Fibroblast of lung (primary cell): ENCODE results near the gene ATP11A. TPM values are rescaled to one million over a fixed set of nuclear protein-coding genes. Genes with fewer than 3 reads are reported as not detected.

ENCODE experiments used
- DNase-seq, 2 donors: peaks; one replicate each; pipeline versions ENCODE4 v3.0.0 to v3.0.0-alpha.2; 2010; ENCODE audit warnings: low read depth in 2 of 2
- H2AFZ ChIP-seq: 2 replicates; pipeline ENCODE4 v1.5.1; 2012; ENCODE audit warnings: low read length, control low read depth, inconsistent platforms
- H3K27ac ChIP-seq: 2 replicates; pipeline ENCODE4 v1.5.1; 2011; ENCODE audit warnings: low read length, control low read depth; ENCODE audit not compliant: insufficient read depth
- H3K27me3 ChIP-seq: 2 replicates; pipeline ENCODE4 v1.5.1; 2011; ENCODE audit warnings: mild to moderate bottlenecking, low read length; ENCODE audit not compliant: control insufficient read depth, insufficient read depth
- H3K36me3 ChIP-seq: 2 replicates; pipeline ENCODE4 v1.5.1; 2011; ENCODE audit warnings: low read length; ENCODE audit not compliant: control insufficient read depth, insufficient read depth
- H3K4me1 ChIP-seq: 2 replicates; pipeline ENCODE4 v1.5.1; 2011; ENCODE audit warnings: low read length; ENCODE audit not compliant: control insufficient read depth, insufficient read depth; ENCODE audit errors: extremely low read depth
- H3K4me2 ChIP-seq: 2 replicates; pipeline ENCODE4 v1.5.1; 2011; ENCODE audit warnings: low read length, control low read depth; ENCODE audit not compliant: insufficient read depth; ENCODE audit errors: extremely low read depth
- H3K4me3 ChIP-seq, 4 experiments: fragments of 200-600 bp in 1 of 4; sonication (generic) in 1 of 4; replicated peaks in 1 of 4; 2 replicates each; pipeline ENCODE4 v1.5.1; 2011 to 2016; ENCODE audit warnings: low read length in 4 of 4, low read depth in 3 of 4, mild to moderate bottlenecking in 3 of 4, control low read depth in 2 of 4, inconsistent platforms in 1 of 4, mixed read lengths in 1 of 4; ENCODE audit not compliant: insufficient read depth in 1 of 4; ENCODE audit errors: control extremely low read depth in 1 of 4
- H3K79me2 ChIP-seq: 2 replicates; pipeline ENCODE4 v1.5.1; 2012; ENCODE audit warnings: mild to moderate bottlenecking, low read length, inconsistent platforms; ENCODE audit not compliant: control insufficient read depth, insufficient read depth
- H3K9ac ChIP-seq: 2 replicates; pipeline ENCODE4 v1.5.1; 2011; ENCODE audit warnings: mild to moderate bottlenecking, low read length, control low read depth; ENCODE audit not compliant: insufficient read depth
- H3K9me3 ChIP-seq: 2 replicates; pipeline ENCODE4 v1.5.1; 2012; ENCODE audit warnings: low read depth, low read length; ENCODE audit not compliant: control insufficient read depth, insufficient read depth
- H4K20me1 ChIP-seq: 2 replicates; pipeline ENCODE4 v1.5.1; 2011; ENCODE audit warnings: low read length; ENCODE audit not compliant: control insufficient read depth, insufficient read depth; ENCODE audit errors: extremely low read depth
- CTCF ChIP-seq, 2 donors: IDR thresholded peaks in 1 of 2; conservative IDR thresholded peaks in 1 of 2; 1 replicate in 1 of 2; 2 replicates in 1 of 2; pipeline ENCODE4 v1.5.1; 2011 to 2012; ENCODE audit warnings: low read length in 2 of 2, control low read depth in 1 of 2, inconsistent platforms in 1 of 2, low read depth in 1 of 2, mild to moderate bottlenecking in 1 of 2
- EZH2 ChIP-seq: IDR thresholded peaks from 2 replicates; pipeline ENCODE4 v1.5.1; 2012; ENCODE audit warnings: low read length, control low read depth, mild to moderate bottlenecking; ENCODE audit errors: missing control alignments
- polyA plus RNA-seq, 2 donors: library from polyadenylated mRNA; depleted of rRNA in 1 of 2; stranded (reverse) in 1 of 2; unstranded in 1 of 2; fragments of >200 nt; gene quantifications; 2 replicates each; pipeline ENCODE4 v1.2.1, GENCODE V29; 2011 to 2012; ENCODE audit warnings: missing spikeins in 1 of 2
- total RNA-seq: library from RNA; depleted of rRNA; stranded (reverse); fragments of >200 nt; gene quantifications from 2 replicates; pipeline ENCODE4 v1.2.1, GENCODE V29; 2014

Gene ATP11A
- total and polyA plus RNA-seq, 2 donors (not counting 1 experiment from before 2014, with no cell fraction given): 2.3 to 7.8 TPM

- no peaks in the 10 kb centered on the region for H4K20me1 ChIP-seq
- H3K36me3 ChIP-seq: no peaks in the 10 kb centered on the region
- H3K9ac ChIP-seq: no peak overlapping the region
- H3K4me1 ChIP-seq: no peaks in the 10 kb centered on the region
- TF ChIP-seq CTCF (conservative IDR thresholded peaks at IDR 0.05 in 1 of 2, IDR thresholded peaks at IDR 0.05 in 1 of 2; ENCODE audit: low read depth in 1 of 2, low read length in 2 of 2) (no peak), EZH2 (no peak)
- H3K4me3 ChIP-seq: no peak overlapping the region
- H3K27me3 ChIP-seq: no peaks in the 10 kb centered on the region
- H3K9me3 ChIP-seq: no peaks in the 10 kb centered on the region
- no peak overlapping the region for H3K4me2 ChIP-seq
- no peaks in the 10 kb centered on the region for H3K79me2 ChIP-seq
- DNase-seq: no peak
- H2AFZ ChIP-seq: no peak overlapping the region
- no peak overlapping the region for H3K27ac ChIP-seq
These were observed 19.8 kb upstream of the ATP11A start for GRCh38 chr13:112669881-112670499.

GRCh38 chr13:112670864-112671263 is 19.0 kb upstream of the ATP11A start:
- Histone ChIP-seq H3K27ac (no peak overlapping the region), H3K9ac (no peak overlapping the region), H3K4me2 (no peak overlapping the region), H3K36me3 (no peaks in the 10 kb centered on the region), H4K20me1 (no peaks in the 10 kb centered on the region), H3K79me2 (no peaks in the 10 kb centered on the region), H3K4me3 (no peak overlapping the region), H2AFZ (no peak overlapping the region), H3K27me3 (no peaks in the 10 kb centered on the region), H3K4me1 (no peaks in the 10 kb centered on the region), H3K9me3 (no peaks in the 10 kb centered on the region)
- no peak for TF ChIP-seq EZH2
- no peak for TF ChIP-seq CTCF (conservative IDR thresholded peaks at IDR 0.05 in 1 of 2, IDR thresholded peaks at IDR 0.05 in 1 of 2; ENCODE audit: low read depth in 1 of 2, low read length in 2 of 2)
- no peak for DNase-seq

- Histone ChIP-seq H2AFZ (no peak overlapping the region), H4K20me1 (no peaks in the 10 kb centered on the region), H3K9me3 (no peaks in the 10 kb centered on the region), H3K36me3 (no peaks in the 10 kb centered on the region), H3K27ac (no peak overlapping the region), H3K27me3 (no peaks in the 10 kb centered on the region), H3K4me3 (no peak overlapping the region), H3K9ac (no peak overlapping the region), H3K79me2 (no peaks in the 10 kb centered on the region), H3K4me1 (no peaks in the 10 kb centered on the region), H3K4me2 (no peak overlapping the region)
- no peak for DNase-seq
- TF ChIP-seq EZH2: no peak
- no peak for TF ChIP-seq CTCF (conservative IDR thresholded peaks at IDR 0.05 in 1 of 2, IDR thresholded peaks at IDR 0.05 in 1 of 2; ENCODE audit: low read depth in 1 of 2, low read length in 2 of 2)
These were observed 18.5 kb upstream of the ATP11A start for GRCh38 chr13:112671359-112671758.
